Activated CD4-positive, alpha-beta T cell treated with anti-CD3 and anti-CD28 coated beads for 1 hour (primary cell): Measurements from ENCODE around the gene TMEM205.
"Not testable (repeated sequence)": the region's sequence is repeated elsewhere in the genome, so short reads cannot be mapped to it uniquely, and the experiment has no call there.

Experiments used
- DNase-seq: peaks from one replicate; pipeline ENCODE4 v3.0.0-alpha.2; 2020

Gene TMEM205

GRCh38 chr19:11338569-11339253, 7.4 kb downstream of the TMEM205 start:
- no peak for DNase-seq

GRCh38 chr19:11338121-11338520, 7.9 kb downstream of the TMEM205 start:
- no peak for DNase-seq

DNA sequence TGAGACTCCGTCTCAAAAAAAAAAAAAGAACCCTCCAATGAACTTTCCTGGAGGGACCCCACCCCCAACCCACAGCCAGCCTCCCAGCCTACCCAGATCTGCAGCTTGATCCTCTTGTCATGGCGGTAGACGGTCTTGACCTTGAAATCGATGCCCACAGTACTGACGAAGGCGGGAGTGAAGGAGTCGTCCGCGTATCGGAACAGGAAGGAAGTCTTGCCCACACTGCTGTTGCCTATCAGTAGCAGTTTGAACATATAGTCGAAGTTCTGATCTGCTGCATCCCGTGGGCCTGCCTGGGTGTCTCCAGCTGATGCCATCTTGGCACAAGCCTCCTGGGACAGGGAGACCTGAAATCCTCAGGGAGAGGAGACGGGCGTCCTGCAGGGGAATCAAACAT, 9.0 kb downstream of the TMEM205 start:
- no peak for DNase-seq

DNA sequence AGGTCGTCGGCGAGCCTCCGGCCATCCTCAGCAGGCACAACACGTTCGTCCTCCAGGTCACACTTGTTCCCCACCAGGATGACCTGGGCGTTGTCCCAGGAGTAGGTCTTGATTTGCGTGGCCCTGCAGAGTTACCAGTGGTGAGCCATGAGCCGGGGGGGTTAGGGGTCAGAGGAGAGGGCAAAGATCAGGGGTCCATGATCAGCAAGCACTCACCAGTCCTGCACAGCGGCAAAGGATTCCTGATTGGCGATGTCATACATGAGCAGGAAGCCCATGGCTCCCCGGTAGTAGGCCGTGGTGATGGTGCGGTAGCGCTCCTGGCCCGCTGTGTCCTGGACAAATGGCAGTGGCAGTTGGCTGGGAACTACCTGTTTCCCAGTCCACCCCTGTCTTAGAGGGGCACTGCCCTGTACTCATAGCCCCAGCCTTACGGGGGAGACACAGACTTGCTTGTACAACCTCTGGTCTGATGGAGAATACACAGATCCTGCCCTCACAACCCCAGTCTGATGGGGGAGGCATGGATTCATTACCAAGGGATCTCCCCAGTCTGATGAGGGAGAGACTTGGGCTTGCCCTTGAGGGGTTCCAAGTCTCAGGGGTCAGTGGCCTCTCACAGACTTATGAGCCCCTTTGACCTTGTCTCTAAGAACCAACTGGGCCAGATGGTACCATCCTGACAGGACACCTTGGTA, 10.5 kb downstream of the TMEM205 start:
- no peak for DNase-seq

DNA sequence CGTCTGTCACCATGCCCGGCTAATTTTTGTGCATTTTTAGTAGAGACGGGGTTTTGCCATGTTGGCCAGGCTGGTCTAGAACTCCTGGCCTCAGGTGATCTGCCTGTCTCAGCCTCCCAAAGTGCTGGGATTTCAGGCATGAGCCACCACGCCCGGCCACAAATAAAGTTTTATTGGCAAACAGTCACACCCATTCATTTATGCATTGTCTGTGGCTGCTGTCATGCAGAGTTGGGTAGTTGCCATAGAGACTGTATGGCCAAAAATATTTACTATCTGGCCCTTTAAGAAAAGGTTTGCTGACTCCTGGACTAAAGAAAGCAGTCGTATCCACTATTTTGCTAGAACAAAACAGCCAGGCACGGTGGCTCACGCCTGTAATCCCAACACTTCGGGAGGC, 12.2 kb downstream of the TMEM205 start:
- DNase-seq, result not testable (repeated sequence)

DNA sequence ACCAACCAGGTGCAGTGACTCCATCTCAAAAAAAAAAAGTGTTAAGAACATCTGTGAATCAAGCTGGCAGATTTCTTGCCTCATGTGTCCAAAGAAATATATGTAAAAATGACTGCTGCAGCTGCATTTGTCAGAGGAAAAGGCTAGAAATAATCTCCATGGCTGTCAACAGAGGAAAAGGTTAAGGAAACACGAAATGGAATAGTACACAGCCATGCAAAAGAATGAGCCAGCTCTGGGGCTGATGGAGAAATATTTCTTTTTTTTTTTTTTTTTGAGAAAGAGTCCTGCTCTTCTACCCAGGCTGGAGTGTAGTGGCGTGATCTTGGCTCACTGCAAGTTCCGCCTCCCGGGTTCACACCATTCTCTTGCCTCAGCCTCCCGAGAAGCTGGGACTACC, 13.2 kb downstream of the TMEM205 start:
- DNase-seq, result no peak

DNA sequence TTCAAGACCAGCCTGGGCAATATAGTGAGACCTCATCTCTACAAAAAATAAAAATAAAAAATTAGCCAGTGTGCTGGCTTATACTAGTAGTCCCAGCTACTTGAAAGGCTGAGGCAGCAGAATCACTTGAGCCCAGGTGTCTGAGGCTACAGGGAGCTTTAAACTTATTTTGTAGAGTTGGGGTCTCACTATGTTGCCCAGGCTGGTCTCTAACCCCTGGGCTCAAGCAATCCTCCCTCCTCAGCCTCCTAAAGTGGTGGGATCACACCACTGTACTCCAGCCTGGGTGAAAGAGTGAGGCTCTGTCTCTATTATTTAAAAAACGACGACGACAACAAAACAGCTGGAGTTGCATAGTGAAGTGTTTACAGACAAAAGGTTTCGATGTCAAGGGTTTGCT, 14.6 kb downstream of the TMEM205 start:
- DNase-seq, result no peak

DNA sequence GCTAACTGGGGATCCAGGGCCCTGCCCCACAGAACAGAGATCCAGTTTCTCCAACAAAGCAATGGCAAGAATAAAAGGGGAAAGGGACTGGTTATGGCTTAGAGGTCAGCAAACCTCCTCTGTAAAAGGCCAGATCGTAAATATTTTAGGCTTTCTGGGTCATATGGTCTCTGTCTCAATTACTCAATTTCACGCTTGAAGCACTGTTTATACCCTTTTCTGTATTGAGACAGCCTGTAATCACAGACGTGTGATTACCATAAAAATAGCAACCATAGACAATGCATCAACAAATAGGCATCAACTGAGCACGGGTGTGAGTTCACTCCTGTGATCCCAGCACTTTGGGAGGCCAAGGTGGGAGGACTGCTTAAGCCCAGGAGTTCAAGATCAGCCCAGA, 15.9 kb downstream of the TMEM205 start:
- no peak for DNase-seq

DNA sequence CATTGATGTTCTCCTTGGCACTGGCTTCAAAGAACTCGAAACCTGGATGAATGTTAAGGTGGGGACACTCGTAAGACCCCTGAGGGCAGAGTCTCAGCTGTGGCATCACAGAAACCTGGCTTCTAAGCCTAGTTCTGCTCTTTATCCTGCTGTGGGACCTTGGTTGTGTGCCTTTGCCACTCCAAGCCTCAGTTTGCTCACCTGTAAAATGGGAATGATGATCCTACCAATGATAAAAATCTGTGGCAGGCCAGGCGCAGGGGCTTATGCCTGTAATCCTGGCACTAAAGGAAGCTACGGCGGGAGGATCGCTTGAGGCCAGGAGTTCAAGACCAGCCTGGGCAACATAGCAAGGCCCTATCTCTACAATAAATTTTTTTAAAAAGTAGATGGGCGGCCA, 20.5 kb downstream of the TMEM205 start:
- DNase-seq, result no peak

- DNase-seq, result no peak
These were observed 21.2 kb downstream of the TMEM205 start for GRCh38 chr19:11324748-11325389.

- no peak for DNase-seq
These were observed 21.9 kb downstream of the TMEM205 start for GRCh38 chr19:11324079-11324661.

DNA sequence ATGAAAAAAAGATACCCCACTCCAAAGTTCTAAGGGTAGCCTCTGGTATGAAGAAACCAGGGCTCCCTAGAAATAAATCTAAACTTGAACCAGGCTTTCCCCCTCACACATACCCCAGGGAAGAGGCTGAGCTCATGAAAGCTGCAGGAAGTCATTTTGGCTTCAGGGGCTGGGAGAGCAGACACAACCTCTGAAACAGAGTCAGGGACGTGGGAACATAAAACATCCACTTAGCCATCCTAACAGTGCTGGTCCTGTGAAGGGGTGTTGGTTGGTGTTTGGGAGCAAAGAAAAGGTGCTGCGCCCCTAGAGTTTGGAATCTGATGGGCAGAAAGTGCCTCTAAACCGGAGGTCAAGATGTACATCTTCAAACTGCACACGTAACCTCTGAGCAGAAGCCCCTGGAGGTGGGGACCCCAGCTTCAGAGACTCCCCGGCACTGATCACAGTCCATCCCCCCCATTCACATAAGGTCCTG, 22.4 kb downstream of the TMEM205 start:
- DNase-seq, result no peak

GRCh38 chr19:11322269-11323024, 23.6 kb downstream of the TMEM205 start:
- no peak for DNase-seq

- no peak for DNase-seq
These were observed 24.6 kb downstream of the TMEM205 start for GRCh38 chr19:11321191-11322126.

DNA sequence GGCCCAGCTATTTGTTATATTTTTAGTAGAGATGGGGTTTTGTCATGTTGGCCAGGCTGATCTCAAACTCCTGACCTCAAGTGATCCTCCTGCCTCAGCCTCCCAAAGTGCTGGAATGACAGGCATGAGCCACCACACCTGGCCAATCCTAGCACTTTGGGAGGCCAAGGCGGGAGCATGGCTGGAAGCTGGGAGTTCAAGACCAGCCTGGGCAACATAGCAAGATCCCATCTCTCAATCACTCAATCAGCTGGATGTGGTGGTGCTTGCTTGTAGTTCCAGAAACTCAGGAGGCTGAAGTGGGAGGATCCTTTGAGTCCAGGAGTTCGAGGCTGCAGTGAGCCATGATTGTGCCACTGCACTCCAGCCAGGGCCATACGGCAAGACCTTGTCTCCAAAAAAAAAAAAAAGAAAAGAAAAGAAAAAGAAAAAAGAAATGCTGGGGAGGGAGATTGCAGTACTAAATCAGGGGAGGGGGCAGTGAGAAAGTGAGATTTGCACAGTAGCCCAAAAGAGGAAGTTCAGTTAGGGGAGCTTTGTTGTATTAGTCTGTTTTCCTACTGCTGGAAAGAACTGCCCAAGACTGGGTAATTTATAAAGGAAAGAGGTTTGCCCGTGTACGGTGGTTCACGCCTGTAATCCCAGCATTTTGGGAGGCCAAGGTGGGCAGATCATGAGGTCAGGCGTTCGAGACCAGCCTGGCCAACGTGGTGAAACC, 25.6 kb downstream of the TMEM205 start:
- not testable (repeated sequence) for DNase-seq

GRCh38 chr19:11306337-11306736, 39.7 kb downstream of the TMEM205 start:
- DNase-seq, result no peak

DNA sequence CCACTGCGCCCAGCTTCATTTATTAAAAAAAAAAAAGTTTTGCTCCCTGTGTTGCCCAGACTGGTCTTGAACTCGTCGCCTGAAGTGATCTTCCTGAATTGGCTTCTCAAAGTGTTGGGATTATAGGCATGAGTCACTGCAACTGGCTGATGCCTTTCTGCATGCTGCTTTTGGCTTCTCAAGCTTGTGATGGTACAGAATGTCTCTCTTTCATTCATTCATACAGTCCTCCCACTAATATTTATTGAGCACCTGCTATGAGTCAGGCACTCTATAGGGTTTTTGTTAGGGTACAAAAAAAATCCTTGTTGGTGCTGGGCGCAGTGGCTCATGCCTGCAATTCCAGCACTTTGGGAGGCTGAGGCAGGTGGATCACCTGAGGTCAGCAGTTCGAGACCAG, 41.1 kb downstream of the TMEM205 start:
- DNase-seq, result no peak

DNA sequence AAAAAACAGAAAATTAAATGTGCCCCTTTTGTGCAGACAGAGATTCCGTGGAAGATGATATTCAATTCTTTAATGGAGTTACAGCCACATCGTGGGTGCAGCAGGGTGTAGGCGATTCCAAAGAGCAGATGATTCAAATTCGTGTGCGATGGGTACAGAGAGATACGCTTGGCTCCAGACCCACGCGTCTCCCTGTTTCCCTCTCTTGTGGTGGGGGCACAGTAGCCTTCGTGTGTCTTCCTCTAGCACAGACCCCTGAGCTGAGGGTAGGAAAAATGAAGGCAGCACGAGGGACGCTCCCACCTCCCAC, 45.3 kb downstream of the TMEM205 start:
- no peak for DNase-seq

GRCh38 chr19:11299946-11300810, 45.9 kb downstream of the TMEM205 start:
- no peak for DNase-seq

- no peak for DNase-seq
These were observed 49.8 kb downstream of the TMEM205 start for GRCh38 chr19:11296264-11296663.
